Stomach smooth muscle (tissue), 2 donors: ENCODE data around the gene KIF16B.

Experiments used
- H3K27ac ChIP-seq: one replicate; pipeline ENCODE4 v1.7.0; 2013; ENCODE audit warnings: mild to moderate bottlenecking, low read length, inconsistent platforms
- H3K27me3 ChIP-seq, 2 donors: one replicate each; pipeline ENCODE4 v1.7.0; 2013; ENCODE audit warnings: low read length in 2 of 2; ENCODE audit not compliant: insufficient read depth in 2 of 2, control insufficient read depth in 1 of 2
- H3K36me3 ChIP-seq, 2 donors: one replicate each; pipeline ENCODE4 v1.7.0; 2013; ENCODE audit warnings: low read length in 2 of 2; ENCODE audit not compliant: control insufficient read depth in 2 of 2, insufficient read depth in 2 of 2
- H3K4me1 ChIP-seq: one replicate; pipeline ENCODE4 v1.7.0; 2013; ENCODE audit warnings: low read length; ENCODE audit not compliant: control insufficient read depth, insufficient read depth
- H3K4me3 ChIP-seq, 2 donors: one replicate each; pipeline ENCODE4 v1.7.0; 2013; ENCODE audit warnings: low read length in 2 of 2
- H3K9ac ChIP-seq, 2 donors: one replicate each; pipeline ENCODE4 v1.7.0; 2013; ENCODE audit warnings: low read length in 2 of 2, mild to moderate bottlenecking in 1 of 2
- H3K9me3 ChIP-seq, 2 donors: one replicate each; pipeline ENCODE4 v1.7.0; 2013; ENCODE audit warnings: low read length in 2 of 2; ENCODE audit not compliant: control insufficient read depth in 2 of 2
- donor health status: healthy.
- donor health status: Pancreatic carcinoma.

KIF16B gene

GRCh38 chr20:16400234-16400633 lies 173.0 kb downstream of the KIF16B start:
- no peaks in the 10 kb centered on the region for H3K27me3 ChIP-seq
- peaks cover 4 to 16% of the 10 kb centered on the region in 2 donors for H3K36me3 ChIP-seq
- H3K4me3 ChIP-seq: no peak overlapping the region
- H3K9ac ChIP-seq: no peak overlapping the region
- peaks cover 5% of the 10 kb centered on the region for H3K4me1 ChIP-seq
- no peak overlapping the region for H3K27ac ChIP-seq
- no peaks in the 10 kb centered on the region for H3K9me3 ChIP-seq

- H3K4me3 ChIP-seq: no peak overlapping the region
- H3K27ac ChIP-seq: no peak overlapping the region
- H3K9me3 ChIP-seq: no peaks in the 10 kb centered on the region
- H3K36me3 ChIP-seq: peaks cover 2 to 12% of the 10 kb centered on the region in 2 donors
- peaks cover 5% of the 10 kb centered on the region for H3K4me1 ChIP-seq
- H3K9ac ChIP-seq: no peak overlapping the region
- no peaks in the 10 kb centered on the region for H3K27me3 ChIP-seq
Measured at GRCh38 chr20:16399801-16400200, 173.4 kb downstream of the KIF16B start.

- H3K9ac ChIP-seq: no peak overlapping the region
- H3K9me3 ChIP-seq: no peaks in the 10 kb centered on the region
- H3K27ac ChIP-seq: peak overlapping the region; percentile 37
- no peaks in the 10 kb centered on the region for H3K27me3 ChIP-seq
- no peak overlapping the region for H3K4me3 ChIP-seq
- peaks cover 5% of the 10 kb centered on the region for H3K4me1 ChIP-seq
- peaks cover 0 to 7% of the 10 kb centered on the region in 2 donors for H3K36me3 ChIP-seq
Measured at GRCh38 chr20:16397086-16397485, 176.2 kb downstream of the KIF16B start.

- H3K9ac ChIP-seq: no peak overlapping the region
- no peak overlapping the region for H3K27ac ChIP-seq
- H3K4me1 ChIP-seq: peaks cover 5% of the 10 kb centered on the region
- H3K36me3 ChIP-seq: peaks cover 6 to 13% of the 10 kb centered on the region in 2 donors
- no peaks in the 10 kb centered on the region for H3K9me3 ChIP-seq
- H3K4me3 ChIP-seq: no peak overlapping the region
- no peaks in the 10 kb centered on the region for H3K27me3 ChIP-seq
Measured at GRCh38 chr20:16395366-16395765, 177.9 kb downstream of the KIF16B start.

GRCh38 chr20:16394784-16395183 lies 178.5 kb downstream of the KIF16B start:
- Histone ChIP-seq H3K9me3 (no peaks in the 10 kb centered on the region), H3K36me3 (peaks cover 6 to 12% of the 10 kb centered on the region in 2 donors), H3K27me3 (no peaks in the 10 kb centered on the region), H3K9ac (no peak overlapping the region), H3K27ac (no peak overlapping the region), H3K4me3 (no peak overlapping the region), H3K4me1 (peaks cover 5% of the 10 kb centered on the region)

GRCh38 chr20:16393836-16394235 lies 179.4 kb downstream of the KIF16B start:
- H3K4me3 ChIP-seq: no peak overlapping the region
- no peaks in the 10 kb centered on the region for H3K27me3 ChIP-seq
- H3K9me3 ChIP-seq: no peaks in the 10 kb centered on the region
- H3K36me3 ChIP-seq: peaks cover 6% of the 10 kb centered on the region in 2 donors
- H3K9ac ChIP-seq: no peak overlapping the region
- peaks cover 5% of the 10 kb centered on the region for H3K4me1 ChIP-seq
- no peak overlapping the region for H3K27ac ChIP-seq

GRCh38 chr20:16393297-16393696 lies 180.0 kb downstream of the KIF16B start:
- H3K9me3 ChIP-seq: no peaks in the 10 kb centered on the region
- no peak overlapping the region for H3K9ac ChIP-seq
- no peak overlapping the region for H3K4me3 ChIP-seq
- H3K27ac ChIP-seq: no peak overlapping the region
- no peaks in the 10 kb centered on the region for H3K27me3 ChIP-seq
- peaks cover 5% of the 10 kb centered on the region for H3K4me1 ChIP-seq
- peaks cover 6% of the 10 kb centered on the region in 2 donors for H3K36me3 ChIP-seq

GRCh38 chr20:16392346-16392745 lies 180.9 kb downstream of the KIF16B start:
- Histone ChIP-seq H3K27me3 (no peaks in the 10 kb centered on the region), H3K27ac (no peak overlapping the region), H3K9me3 (no peaks in the 10 kb centered on the region), H3K4me1 (peaks cover 5% of the 10 kb centered on the region), H3K4me3 (no peak overlapping the region), H3K9ac (no peak overlapping the region), H3K36me3 (peaks cover 9 to 11% of the 10 kb centered on the region in 2 donors)

- no peaks in the 10 kb centered on the region for H3K9me3 ChIP-seq
- H3K4me1 ChIP-seq: no peaks in the 10 kb centered on the region
- H3K9ac ChIP-seq: no peak overlapping the region
- no peak overlapping the region for H3K27ac ChIP-seq
- H3K36me3 ChIP-seq: peaks cover 10 to 11% of the 10 kb centered on the region in 2 donors
- H3K4me3 ChIP-seq: no peak overlapping the region
- no peaks in the 10 kb centered on the region for H3K27me3 ChIP-seq
Measured at GRCh38 chr20:16390991-16391390, 182.3 kb downstream of the KIF16B start.

- no peaks in the 10 kb centered on the region for H3K4me1 ChIP-seq
- no peak overlapping the region for H3K9ac ChIP-seq
- no peak overlapping the region for H3K4me3 ChIP-seq
- peaks cover 11 to 19% of the 10 kb centered on the region in 2 donors for H3K36me3 ChIP-seq
- no peaks in the 10 kb centered on the region for H3K9me3 ChIP-seq
- H3K27me3 ChIP-seq: no peaks in the 10 kb centered on the region
- H3K27ac ChIP-seq: no peak overlapping the region
Measured at GRCh38 chr20:16388731-16389130, 184.5 kb downstream of the KIF16B start.

GRCh38 chr20:16387666-16388065 lies 185.6 kb downstream of the KIF16B start:
- Histone ChIP-seq H3K27me3 (no peaks in the 10 kb centered on the region), H3K9me3 (no peaks in the 10 kb centered on the region), H3K27ac (no peak overlapping the region), H3K4me3 (no peak overlapping the region), H3K4me1 (no peaks in the 10 kb centered on the region), H3K36me3 (peaks cover 11 to 22% of the 10 kb centered on the region in 2 donors), H3K9ac (no peak overlapping the region)
